Activated CD8-positive, alpha-beta memory T cell treated with anti-CD3 and anti-CD28 coated beads, Interleukin-2, amount 50 U/mL, for 24 hours (primary cell): ENCODE data around the gene GXYLT2.

Source experiments
- DNase-seq: peaks from one replicate; pipeline ENCODE4 v3.0.0-alpha.2; 2020; ENCODE audit errors: extremely low read depth

GXYLT2 gene

DNA sequence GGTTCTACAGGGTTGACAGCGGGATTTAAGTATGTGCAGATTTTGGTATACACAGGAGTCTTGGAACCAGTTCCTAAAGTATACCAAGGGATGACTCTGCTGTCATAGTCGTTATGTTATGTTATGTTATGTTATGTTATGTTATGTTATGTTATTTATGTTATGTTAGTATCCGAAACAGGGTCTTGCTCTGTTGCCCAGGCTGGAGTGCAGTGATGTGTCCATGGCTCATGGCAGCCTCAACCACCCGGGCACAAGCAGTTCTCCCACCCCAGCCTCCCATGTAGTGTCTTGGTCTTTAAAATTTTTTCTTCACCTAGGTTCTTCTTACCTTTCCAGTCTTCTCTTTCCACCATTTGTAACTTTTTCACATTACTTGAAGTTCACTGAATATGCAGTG is 130.5 kb downstream of the GXYLT2 start:
- no peak for DNase-seq

DNA sequence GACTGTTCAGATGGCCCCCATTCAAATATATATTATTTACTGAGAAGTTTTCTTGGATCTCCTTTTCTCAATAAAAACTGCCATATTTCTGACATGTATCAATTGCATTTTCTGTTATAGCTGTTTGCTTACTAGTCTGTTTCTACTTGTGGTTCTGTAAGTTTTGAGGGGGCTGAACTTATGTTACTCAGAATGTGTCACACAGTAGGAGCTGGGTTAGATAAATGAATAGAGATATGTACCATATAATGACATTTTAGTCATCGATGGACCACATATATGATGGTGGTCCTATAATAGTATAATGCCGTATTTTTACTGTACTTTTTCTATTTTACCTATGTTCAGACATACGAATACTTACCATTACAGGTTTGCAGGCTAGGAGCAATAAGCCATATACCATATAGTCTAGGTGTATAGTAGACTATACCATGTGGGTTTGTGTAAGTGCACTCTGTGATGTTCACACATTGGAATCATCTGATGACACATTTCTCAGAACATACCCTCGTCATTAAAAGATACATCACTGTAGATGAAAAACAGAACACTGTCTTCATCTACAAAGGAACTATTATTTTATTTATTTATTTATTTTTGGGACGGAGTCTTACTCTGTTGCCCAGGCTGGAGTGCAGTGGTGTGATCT is 131.1 kb downstream of the GXYLT2 start:
- DNase-seq: no peak

- no peak for DNase-seq
These were observed 133.5 kb downstream of the GXYLT2 start for GRCh38 chr3:73021301-73021835.

GRCh38 chr3:73024836-73025235 is 137.0 kb downstream of the GXYLT2 start:
- no peak for DNase-seq

- no peak for DNase-seq
These were observed 138.4 kb downstream of the GXYLT2 start for GRCh38 chr3:73026111-73026759.
